H1 (cell line): ENCODE data around the gene HHIPL2. TPM values are rescaled to one million over a fixed set of nuclear protein-coding genes. Genes with fewer than 3 reads are reported as not detected.

Experiments
- GABPA ChIP-seq: IDR thresholded peaks from 2 replicates; pipeline ENCODE4 v1.6.1; 2011; ENCODE audit warnings: mild to moderate bottlenecking, low read length, moderate library complexity, borderline replicate concordance; ENCODE audit not compliant: insufficient read depth
- JUN ChIP-seq: IDR thresholded peaks from 2 replicates; pipeline ENCODE4 v1.6.1; 2011; ENCODE audit warnings: low read depth, mild to moderate bottlenecking, improper control_type of control experiment, low read length
- KDM5A ChIP-seq: fragments of 200-600 bp; IDR thresholded peaks from 2 replicates; pipeline ENCODE4 v1.7.1; 2012; ENCODE audit warnings: mild to moderate bottlenecking, low read length, inconsistent platforms, mixed read lengths
- RBBP5 ChIP-seq: IDR thresholded peaks from 2 replicates; pipeline ENCODE4 v1.7.1; 2012; ENCODE audit warnings: low read depth, mild to moderate bottlenecking, inconsistent platforms, low read length, moderate library complexity, borderline replicate concordance
- RFX5 ChIP-seq: IDR thresholded peaks from 2 replicates; pipeline ENCODE4 v1.6.1; 2011; ENCODE audit warnings: low read depth, low read length, improper control_type of control experiment, borderline replicate concordance
- SP2 ChIP-seq: IDR thresholded peaks from 2 replicates; pipeline ENCODE4 v1.6.1; 2012; ENCODE audit warnings: mild to moderate bottlenecking, low read length, inconsistent platforms
- polyA plus RNA-seq, 7 experiments: library from polyadenylated mRNA; depleted of rRNA in 3 of 7; stranded (reverse) in 5 of 7; unstranded in 2 of 7; fragments of >200 nt in 5 of 7; fragments of 200-250 nt in 2 of 7; gene quantifications; 1 replicate in 5 of 7; 2 replicates in 1 of 7; 4 replicates in 1 of 7; pipeline versions ENCODE4 v1.2.1 to v1.2.3, GENCODE V29; 2011 to 2013; ENCODE audit warnings: missing spikeins in 2 of 7, mixed read lengths in 2 of 7
- total RNA-seq: library from RNA; stranded (reverse); fragmentation: NEBNext Ultra II Directional; extraction: Animal tissue kit (Norgen Biotek cat#: 25700); gene quantifications from 2 replicates; pipeline ENCODE4 v1.2.1, GENCODE V29; 2021
- TF ChIP-seq, protein P1 (sequence below): fragments of 300-600 bp; sonication (generic); IDR thresholded peaks from 2 replicates; pipeline ENCODE4 v1.7.1; 2012; ENCODE audit warnings: low read length, moderate library complexity, mild to moderate bottlenecking, inconsistent platforms; ENCODE audit not compliant: insufficient replicate concordance
- TF ChIP-seq, protein P2 (sequence below): IDR thresholded peaks from 2 replicates; pipeline ENCODE4 v1.6.1; 2012; ENCODE audit warnings: low read length, inconsistent platforms

HHIPL2 gene
- total and polyA plus RNA-seq, 2 of the 8 experiments (the other 6 are each of a cell fraction or from before 2014, with no cell fraction given), result 0.08 TPM; not detected in 1

DNA sequence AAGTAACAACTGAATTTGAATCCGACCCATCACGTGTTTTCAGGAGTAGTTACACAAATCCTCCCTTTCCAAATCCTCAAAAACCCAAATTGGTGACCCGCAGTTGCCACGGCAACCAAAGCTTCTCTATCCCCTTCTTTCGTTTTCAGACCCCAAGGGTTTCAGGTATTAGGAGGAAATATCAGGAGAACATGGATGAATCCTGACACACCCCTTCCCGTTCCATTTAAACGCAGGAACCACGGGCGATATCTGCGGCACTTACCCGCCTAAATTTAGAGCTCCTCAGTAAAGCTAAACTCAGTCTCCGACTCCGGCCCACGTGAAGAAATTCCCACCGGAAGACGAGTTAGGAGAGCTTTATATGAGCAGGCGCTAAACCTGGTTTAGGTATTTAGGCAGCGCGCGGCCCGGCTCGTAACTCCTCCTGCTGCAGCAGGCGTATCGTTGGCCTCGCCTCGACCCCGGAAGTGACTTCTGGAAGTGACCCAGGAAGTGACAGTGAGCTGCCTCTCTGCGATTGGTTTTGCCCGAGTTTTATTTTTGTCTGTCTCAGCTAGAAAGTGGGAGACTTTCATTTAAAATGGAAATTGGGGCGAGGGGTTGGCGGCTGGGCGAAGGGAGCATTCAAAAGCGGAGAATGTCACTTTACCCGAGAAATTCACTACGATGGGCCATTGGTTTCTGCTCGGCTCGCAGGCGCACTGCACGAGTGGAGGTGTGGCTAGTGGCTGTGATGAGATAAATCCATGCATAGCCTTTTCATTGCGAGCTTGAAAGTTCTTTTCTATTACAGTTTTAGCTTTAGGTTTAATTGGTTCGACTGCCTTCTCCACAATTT is 41.8 kb upstream of the HHIPL2 start, which contains the start of gene TAF1A (continued):
- TF ChIP-seq, protein P1, sequence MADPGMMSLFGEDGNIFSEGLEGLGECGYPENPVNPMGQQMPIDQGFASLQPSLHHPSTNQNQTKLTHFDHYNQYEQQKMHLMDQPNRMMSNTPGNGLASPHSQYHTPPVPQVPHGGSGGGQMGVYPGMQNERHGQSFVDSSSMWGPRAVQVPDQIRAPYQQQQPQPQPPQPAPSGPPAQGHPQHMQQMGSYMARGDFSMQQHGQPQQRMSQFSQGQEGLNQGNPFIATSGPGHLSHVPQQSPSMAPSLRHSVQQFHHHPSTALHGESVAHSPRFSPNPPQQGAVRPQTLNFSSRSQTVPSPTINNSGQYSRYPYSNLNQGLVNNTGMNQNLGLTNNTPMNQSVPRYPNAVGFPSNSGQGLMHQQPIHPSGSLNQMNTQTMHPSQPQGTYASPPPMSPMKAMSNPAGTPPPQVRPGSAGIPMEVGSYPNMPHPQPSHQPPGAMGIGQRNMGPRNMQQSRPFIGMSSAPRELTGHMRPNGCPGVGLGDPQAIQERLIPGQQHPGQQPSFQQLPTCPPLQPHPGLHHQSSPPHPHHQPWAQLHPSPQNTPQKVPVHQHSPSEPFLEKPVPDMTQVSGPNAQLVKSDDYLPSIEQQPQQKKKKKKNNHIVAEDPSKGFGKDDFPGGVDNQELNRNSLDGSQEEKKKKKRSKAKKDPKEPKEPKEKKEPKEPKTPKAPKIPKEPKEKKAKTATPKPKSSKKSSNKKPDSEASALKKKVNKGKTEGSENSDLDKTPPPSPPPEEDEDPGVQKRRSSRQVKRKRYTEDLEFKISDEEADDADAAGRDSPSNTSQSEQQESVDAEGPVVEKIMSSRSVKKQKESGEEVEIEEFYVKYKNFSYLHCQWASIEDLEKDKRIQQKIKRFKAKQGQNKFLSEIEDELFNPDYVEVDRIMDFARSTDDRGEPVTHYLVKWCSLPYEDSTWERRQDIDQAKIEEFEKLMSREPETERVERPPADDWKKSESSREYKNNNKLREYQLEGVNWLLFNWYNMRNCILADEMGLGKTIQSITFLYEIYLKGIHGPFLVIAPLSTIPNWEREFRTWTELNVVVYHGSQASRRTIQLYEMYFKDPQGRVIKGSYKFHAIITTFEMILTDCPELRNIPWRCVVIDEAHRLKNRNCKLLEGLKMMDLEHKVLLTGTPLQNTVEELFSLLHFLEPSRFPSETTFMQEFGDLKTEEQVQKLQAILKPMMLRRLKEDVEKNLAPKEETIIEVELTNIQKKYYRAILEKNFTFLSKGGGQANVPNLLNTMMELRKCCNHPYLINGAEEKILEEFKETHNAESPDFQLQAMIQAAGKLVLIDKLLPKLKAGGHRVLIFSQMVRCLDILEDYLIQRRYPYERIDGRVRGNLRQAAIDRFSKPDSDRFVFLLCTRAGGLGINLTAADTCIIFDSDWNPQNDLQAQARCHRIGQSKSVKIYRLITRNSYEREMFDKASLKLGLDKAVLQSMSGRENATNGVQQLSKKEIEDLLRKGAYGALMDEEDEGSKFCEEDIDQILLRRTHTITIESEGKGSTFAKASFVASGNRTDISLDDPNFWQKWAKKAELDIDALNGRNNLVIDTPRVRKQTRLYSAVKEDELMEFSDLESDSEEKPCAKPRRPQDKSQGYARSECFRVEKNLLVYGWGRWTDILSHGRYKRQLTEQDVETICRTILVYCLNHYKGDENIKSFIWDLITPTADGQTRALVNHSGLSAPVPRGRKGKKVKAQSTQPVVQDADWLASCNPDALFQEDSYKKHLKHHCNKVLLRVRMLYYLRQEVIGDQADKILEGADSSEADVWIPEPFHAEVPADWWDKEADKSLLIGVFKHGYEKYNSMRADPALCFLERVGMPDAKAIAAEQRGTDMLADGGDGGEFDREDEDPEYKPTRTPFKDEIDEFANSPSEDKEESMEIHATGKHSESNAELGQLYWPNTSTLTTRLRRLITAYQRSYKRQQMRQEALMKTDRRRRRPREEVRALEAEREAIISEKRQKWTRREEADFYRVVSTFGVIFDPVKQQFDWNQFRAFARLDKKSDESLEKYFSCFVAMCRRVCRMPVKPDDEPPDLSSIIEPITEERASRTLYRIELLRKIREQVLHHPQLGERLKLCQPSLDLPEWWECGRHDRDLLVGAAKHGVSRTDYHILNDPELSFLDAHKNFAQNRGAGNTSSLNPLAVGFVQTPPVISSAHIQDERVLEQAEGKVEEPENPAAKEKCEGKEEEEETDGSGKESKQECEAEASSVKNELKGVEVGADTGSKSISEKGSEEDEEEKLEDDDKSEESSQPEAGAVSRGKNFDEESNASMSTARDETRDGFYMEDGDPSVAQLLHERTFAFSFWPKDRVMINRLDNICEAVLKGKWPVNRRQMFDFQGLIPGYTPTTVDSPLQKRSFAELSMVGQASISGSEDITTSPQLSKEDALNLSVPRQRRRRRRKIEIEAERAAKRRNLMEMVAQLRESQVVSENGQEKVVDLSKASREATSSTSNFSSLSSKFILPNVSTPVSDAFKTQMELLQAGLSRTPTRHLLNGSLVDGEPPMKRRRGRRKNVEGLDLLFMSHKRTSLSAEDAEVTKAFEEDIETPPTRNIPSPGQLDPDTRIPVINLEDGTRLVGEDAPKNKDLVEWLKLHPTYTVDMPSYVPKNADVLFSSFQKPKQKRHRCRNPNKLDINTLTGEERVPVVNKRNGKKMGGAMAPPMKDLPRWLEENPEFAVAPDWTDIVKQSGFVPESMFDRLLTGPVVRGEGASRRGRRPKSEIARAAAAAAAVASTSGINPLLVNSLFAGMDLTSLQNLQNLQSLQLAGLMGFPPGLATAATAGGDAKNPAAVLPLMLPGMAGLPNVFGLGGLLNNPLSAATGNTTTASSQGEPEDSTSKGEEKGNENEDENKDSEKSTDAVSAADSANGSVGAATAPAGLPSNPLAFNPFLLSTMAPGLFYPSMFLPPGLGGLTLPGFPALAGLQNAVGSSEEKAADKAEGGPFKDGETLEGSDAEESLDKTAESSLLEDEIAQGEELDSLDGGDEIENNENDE, result no peak
- TF ChIP-seq GABPA (peak; percentile 85), KDM5A (no peak), SP2 (no peak), RFX5 (no peak), RBBP5 (peak; percentile 94), JUN (no peak)
- TF ChIP-seq, protein P2, sequence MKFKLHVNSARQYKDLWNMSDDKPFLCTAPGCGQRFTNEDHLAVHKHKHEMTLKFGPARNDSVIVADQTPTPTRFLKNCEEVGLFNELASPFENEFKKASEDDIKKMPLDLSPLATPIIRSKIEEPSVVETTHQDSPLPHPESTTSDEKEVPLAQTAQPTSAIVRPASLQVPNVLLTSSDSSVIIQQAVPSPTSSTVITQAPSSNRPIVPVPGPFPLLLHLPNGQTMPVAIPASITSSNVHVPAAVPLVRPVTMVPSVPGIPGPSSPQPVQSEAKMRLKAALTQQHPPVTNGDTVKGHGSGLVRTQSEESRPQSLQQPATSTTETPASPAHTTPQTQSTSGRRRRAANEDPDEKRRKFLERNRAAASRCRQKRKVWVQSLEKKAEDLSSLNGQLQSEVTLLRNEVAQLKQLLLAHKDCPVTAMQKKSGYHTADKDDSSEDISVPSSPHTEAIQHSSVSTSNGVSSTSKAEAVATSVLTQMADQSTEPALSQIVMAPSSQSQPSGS, result no peak
